ENCODE data around the gene MACROD1.

- TF ChIP-seq CTCF (IDR thresholded peaks at IDR 0.05) = peak in 3 of 6 experiments; percentile 35 to 49 (median 43)
- no peak for TF ChIP-seq POLR2A (IDR thresholded peaks at IDR 0.05)
These were observed 158.2 kb downstream of the MACROD1 start for GRCh38 chr11:64007629-64008282.

All from Peyer's patch (tissue), 4 donors.